ENCODE measurements around the gene CPA1. TPM values are rescaled to one million over a fixed set of nuclear protein-coding genes. Genes with fewer than 3 reads are reported as not detected.

The CPA1 gene
- total RNA-seq, 1 donor from 2014 or later: not detected

DNA sequence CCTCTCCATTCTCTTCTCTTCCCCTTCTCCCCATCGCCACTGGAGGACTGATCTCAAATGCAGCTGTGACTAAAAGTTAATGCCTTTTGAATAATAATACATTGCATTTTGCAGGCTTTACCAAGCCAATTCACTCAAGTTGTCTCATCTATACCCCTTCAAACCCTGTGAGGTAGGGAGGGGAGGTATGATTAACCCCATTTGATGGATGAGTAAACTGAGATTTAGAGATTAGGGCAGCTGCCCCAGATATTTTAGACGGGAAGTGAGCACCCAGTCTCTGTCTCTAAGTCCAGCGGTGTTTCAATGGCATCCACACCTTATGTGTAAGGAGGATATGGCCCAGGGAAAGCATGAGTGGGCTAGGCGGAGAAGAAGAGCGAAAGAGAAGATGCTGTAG is 34.6 kb upstream of the CPA1 start:
- ChIA-PET CTCF (no interaction called here), POLR2A (no interaction called here)
- H3K27me3 Mint-ChIP-seq: peaks cover 3% of the 10 kb centered on the region
- H3K9me3 Mint-ChIP-seq: no peaks in the 10 kb centered on the region
- H3K27ac Mint-ChIP-seq: no peak overlapping the region
- no peaks in the 10 kb centered on the region for H3K4me1 Mint-ChIP-seq
- DNase-seq (no peak), ATAC-seq (ENCODE audit: low read depth) (no peak)
- H3K36me3 Mint-ChIP-seq (ENCODE audit: low read depth): no peaks in the 10 kb centered on the region
- H3K4me3 Mint-ChIP-seq: no peak overlapping the region
- TF ChIP-seq, protein P1, sequence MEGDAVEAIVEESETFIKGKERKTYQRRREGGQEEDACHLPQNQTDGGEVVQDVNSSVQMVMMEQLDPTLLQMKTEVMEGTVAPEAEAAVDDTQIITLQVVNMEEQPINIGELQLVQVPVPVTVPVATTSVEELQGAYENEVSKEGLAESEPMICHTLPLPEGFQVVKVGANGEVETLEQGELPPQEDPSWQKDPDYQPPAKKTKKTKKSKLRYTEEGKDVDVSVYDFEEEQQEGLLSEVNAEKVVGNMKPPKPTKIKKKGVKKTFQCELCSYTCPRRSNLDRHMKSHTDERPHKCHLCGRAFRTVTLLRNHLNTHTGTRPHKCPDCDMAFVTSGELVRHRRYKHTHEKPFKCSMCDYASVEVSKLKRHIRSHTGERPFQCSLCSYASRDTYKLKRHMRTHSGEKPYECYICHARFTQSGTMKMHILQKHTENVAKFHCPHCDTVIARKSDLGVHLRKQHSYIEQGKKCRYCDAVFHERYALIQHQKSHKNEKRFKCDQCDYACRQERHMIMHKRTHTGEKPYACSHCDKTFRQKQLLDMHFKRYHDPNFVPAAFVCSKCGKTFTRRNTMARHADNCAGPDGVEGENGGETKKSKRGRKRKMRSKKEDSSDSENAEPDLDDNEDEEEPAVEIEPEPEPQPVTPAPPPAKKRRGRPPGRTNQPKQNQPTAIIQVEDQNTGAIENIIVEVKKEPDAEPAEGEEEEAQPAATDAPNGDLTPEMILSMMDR (IDR thresholded peaks at IDR 0.05): no peak
- intact Hi-C loops (cut with micrococcal nuclease): no loop called here

DNA sequence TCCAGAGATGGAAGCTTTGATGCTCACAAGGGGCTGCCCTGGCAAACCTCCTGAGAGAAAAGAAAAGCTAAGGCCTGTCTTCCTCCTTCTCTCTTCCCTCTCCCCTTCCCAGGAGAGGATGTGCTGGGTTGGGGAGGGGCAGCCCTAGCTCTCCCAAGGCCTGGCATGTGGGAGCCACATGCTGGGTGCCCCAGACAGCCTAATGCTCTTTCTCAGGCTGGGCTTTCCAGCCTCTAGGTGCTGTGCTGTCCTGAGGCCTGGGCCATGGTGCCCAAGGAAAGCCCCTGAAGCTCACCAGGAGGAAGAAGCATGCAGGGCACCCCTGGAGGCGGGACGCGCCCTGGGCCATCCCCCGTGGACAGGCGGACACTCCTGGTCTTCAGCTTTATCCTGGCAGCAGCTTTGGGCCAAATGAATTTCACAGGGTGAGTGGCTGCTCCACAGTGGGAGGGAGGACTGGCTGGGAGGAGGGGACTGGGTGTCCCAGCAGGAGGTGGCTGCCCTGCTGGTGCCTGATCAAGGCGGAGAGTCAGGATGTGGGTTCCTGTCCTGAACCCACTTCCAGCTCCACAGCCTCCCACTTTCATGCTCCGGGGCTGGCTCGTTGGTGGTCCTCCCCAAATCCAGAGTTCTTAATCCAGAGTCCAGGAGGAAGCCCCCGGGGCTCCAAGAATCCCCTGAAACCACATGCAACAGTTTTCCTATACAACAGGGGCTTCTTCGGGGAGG is 34.0 kb upstream of the CPA1 start:
- ChIA-PET CTCF (no interaction called here), POLR2A (no interaction called here)
- Mint-ChIP-seq H3K9me3 (no peaks in the 10 kb centered on the region), H3K27me3 (peaks cover 5% of the 10 kb centered on the region), H3K4me3 (no peak overlapping the region), H3K36me3 (ENCODE audit: low read depth) (no peaks in the 10 kb centered on the region), H3K4me1 (no peaks in the 10 kb centered on the region), H3K27ac (no peak overlapping the region)
- TF ChIP-seq, protein P1 (IDR thresholded peaks at IDR 0.05): no peak
- intact Hi-C loops (cut with micrococcal nuclease): no loop called here
- ATAC-seq (ENCODE audit: low read depth) (no peak), DNase-seq (no peak)

DNA sequence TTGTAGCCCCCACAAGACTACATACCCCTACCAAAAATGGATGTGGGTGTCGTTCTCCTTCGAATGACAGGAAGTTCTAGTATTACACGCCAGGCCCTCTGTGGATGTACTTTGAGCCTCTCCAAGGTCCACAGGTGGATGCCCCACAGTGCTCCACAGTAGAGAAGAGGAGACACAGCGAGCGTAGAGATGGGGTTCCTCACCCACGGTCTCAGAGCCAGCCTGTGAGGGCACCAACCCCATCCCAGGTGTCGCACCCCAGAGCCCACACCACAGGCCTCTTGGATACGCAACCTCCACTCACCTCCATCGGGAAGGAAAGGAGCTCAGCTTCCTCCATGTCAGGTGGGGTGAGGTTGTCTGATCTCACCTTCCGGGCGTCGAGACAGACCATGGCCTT is 33.4 kb upstream of the CPA1 start:
- Mint-ChIP-seq H3K27me3 (peaks cover 7% of the 10 kb centered on the region), H3K4me1 (no peaks in the 10 kb centered on the region), H3K9me3 (no peaks in the 10 kb centered on the region), H3K36me3 (ENCODE audit: low read depth) (no peaks in the 10 kb centered on the region), H3K4me3 (no peak overlapping the region), H3K27ac (no peak overlapping the region)
- intact Hi-C loops (cut with micrococcal nuclease): no loop called here
- POLR2A ChIA-PET: no interaction called here
- no peak for ATAC-seq (ENCODE audit: low read depth)
- TF ChIP-seq, protein P1 (IDR thresholded peaks at IDR 0.05): no peak
- CTCF ChIA-PET: no interaction called here
- DNase-seq: no peak

DNA sequence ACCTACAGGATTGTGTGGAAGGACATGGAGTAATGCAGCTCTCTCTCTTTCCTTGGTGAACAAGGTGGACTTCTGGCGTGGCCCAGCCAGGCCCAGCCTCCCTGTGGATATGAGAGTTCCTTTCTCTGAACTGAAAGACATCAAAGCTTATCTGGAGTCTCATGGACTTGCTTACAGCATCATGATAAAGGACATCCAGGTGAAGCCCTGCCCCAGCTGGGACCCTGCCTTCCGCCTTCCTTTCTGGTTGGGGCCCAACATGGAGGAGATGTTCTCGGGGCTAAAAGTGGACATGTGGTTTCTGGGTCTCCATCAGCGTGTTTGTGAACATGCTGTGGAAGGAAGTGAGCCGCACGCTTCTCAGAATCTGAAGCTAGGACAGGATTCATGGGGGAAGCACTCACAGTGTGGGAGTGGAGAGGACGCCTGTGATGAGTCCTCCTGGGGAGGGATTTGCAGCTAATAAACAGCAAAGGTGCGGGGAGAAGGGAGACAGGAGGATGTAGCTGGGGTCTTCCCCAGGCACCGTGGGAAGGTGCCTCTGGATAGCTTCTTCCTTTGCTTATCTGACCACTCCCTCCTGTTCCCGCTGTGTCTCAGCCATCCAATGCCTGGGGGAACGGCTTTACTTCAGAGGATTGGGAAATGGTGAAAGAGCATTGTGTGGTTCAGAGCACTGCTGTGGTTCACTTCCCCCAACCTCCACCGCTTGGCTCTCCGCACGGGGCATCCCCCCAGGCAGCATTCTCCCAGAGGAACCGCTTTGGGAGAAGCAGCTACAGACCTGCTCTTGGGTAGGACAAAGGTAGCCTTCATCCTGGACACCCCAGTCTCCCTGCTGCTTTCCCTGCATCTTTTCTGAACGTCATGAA is 30.1 kb upstream of the CPA1 start:
- no peak for DNase-seq
- TF ChIP-seq, protein P1 (IDR thresholded peaks at IDR 0.05): no peak
- ATAC-seq (ENCODE audit: low read depth): no peak
- ChIA-PET POLR2A (no interaction called here), CTCF (no interaction called here)
- Mint-ChIP-seq H3K4me3 (no peak overlapping the region), H3K9me3 (no peaks in the 10 kb centered on the region), H3K36me3 (ENCODE audit: low read depth) (no peaks in the 10 kb centered on the region), H3K27me3 (peaks cover 7% of the 10 kb centered on the region), H3K4me1 (no peaks in the 10 kb centered on the region), H3K27ac (no peak overlapping the region)
- intact Hi-C loops (cut with micrococcal nuclease): loop anchor here (1.0 kb wide), 1 partner anchor 141 kb away; no protein-coding TSS in a partner anchor

Data from activated B cell treated with CpG ODN at 0.5 μM for 24 hours (primary cell).